GM18507 (cell line): Measurements from ENCODE around the gene POR.
"Not testable (repeated sequence)": the region's sequence is repeated elsewhere in the genome, so short reads cannot be mapped to it uniquely, and the experiment has no call there.

Source experiments
- DNase-seq: peaks from one replicate; pipeline ENCODE4 v3.0.0; 2011; ENCODE audit warnings: low read depth; ENCODE audit not compliant: insufficient read length; ENCODE audit errors: extremely low spot score
- FAIRE-seq: peaks from 2 replicates; lab custom pipeline; 2011; peaks lifted over from hg19 to GRCh38; lab: Jason Lieb, UNC

The POR gene

GRCh38 chr7:75914655-75915415 is at the start of gene POR:
Gene POR, plus strand, starts transcription at chr7:75915155. Its CDS starts 38,847 bp downstream, at chr7:75954002.
- peak; percentile 80 for FAIRE-seq
- peak; percentile 93 for DNase-seq

- DNase-seq (no peak), FAIRE-seq (no peak)
These were observed 48.9 kb upstream of the POR start for GRCh38 chr7:75866114-75866488.

- peak; percentile 52 for DNase-seq
- FAIRE-seq: peak; percentile 15
These were observed 48.2 kb upstream of the POR start for GRCh38 chr7:75866489-75867389.

- no peak for DNase-seq
These were observed 47.6 kb upstream of the POR start for GRCh38 chr7:75867390-75867717.

GRCh38 chr7:75868153-75868552 is 46.8 kb upstream of the POR start:
- DNase-seq: no peak
- FAIRE-seq: no peak

More at GRCh38 chr7:75867390-75867717, 47.6 kb upstream of the POR start:
- no peak for FAIRE-seq

- DNase-seq (no peak), FAIRE-seq (no peak)
These were observed 45.1 kb upstream of the POR start for GRCh38 chr7:75869776-75870379.

- FAIRE-seq (no peak), DNase-seq (no peak)
These were observed 44.3 kb upstream of the POR start for GRCh38 chr7:75870557-75871161.

- DNase-seq (no peak), FAIRE-seq (no peak)
These were observed 42.7 kb upstream of the POR start for GRCh38 chr7:75872073-75872782.

GRCh38 chr7:75874180-75874579 is 40.8 kb upstream of the POR start:
- FAIRE-seq: not testable (repeated sequence)

GRCh38 chr7:75875113-75876080 is 39.6 kb upstream of the POR start:
- DNase-seq (no peak), FAIRE-seq (no peak)

More at GRCh38 chr7:75874180-75874579, 40.8 kb upstream of the POR start:
- not testable (repeated sequence) for DNase-seq

GRCh38 chr7:75876126-75876881 is 38.7 kb upstream of the POR start:
- no peak for DNase-seq
- no peak for FAIRE-seq

- FAIRE-seq (no peak), DNase-seq (no peak)
These were observed 36.6 kb upstream of the POR start for GRCh38 chr7:75878312-75878768.

GRCh38 chr7:75878769-75879611 is 36.0 kb upstream of the POR start, which contains the start of gene RHBDD2:
Gene RHBDD2, plus strand, starts transcription at chr7:75879034. Its CDS starts 49 bp downstream, at chr7:75879083.
- FAIRE-seq (peak; percentile 90), DNase-seq (peak; percentile 99)

GRCh38 chr7:75879771-75880184 is 35.2 kb upstream of the POR start:
- DNase-seq (no peak), FAIRE-seq (no peak)

GRCh38 chr7:75880242-75880641 is 34.7 kb upstream of the POR start:
- FAIRE-seq (no peak), DNase-seq (no peak)

- DNase-seq: no peak
These were observed 33.4 kb upstream of the POR start for GRCh38 chr7:75881436-75882095.

More at GRCh38 chr7:75881436-75882095, 33.4 kb upstream of the POR start:
- FAIRE-seq: no peak
